DND-41 (cell line): ENCODE data around the gene RFX6.

ENCODE experiments used
- ATAC-seq: fragments of 200-7000 bp; cut with Tn5 transposase; 3 replicates; pipeline ENCODE4 v1.9.1; 2021; ENCODE audit warnings: low read depth; ENCODE audit not compliant: insufficient read depth
- DNase-seq: peaks from one replicate; pipeline ENCODE4 v3.0.0-alpha.2; 2020
- H2AFZ ChIP-seq: 2 replicates; pipeline ENCODE4 v1.6.0; 2012; ENCODE audit warnings: low read depth, low read length
- H3K27ac ChIP-seq: 2 replicates; pipeline ENCODE4 v1.5.1; 2012; ENCODE audit warnings: low read length, inconsistent platforms
- H3K27me3 ChIP-seq: fragments of 200-600 bp; sonication (generic); 2 replicates; pipeline ENCODE4 v1.6.0; 2012; ENCODE audit warnings: low read length, mild to moderate bottlenecking, inconsistent platforms; ENCODE audit not compliant: insufficient read depth, poor library complexity
- H3K36me3 ChIP-seq: 2 replicates; pipeline ENCODE4 v1.5.1; 2012; ENCODE audit warnings: low read length, inconsistent platforms; ENCODE audit not compliant: insufficient read depth
- H3K4me1 ChIP-seq: 2 replicates; pipeline ENCODE4 v1.5.1; 2012; ENCODE audit warnings: mild to moderate bottlenecking, low read length; ENCODE audit not compliant: insufficient read depth
- H3K4me2 ChIP-seq: 2 replicates; pipeline ENCODE4 v1.6.0; 2012; ENCODE audit warnings: mild to moderate bottlenecking, moderate library complexity, low read length, inconsistent platforms; ENCODE audit not compliant: insufficient read depth
- H3K4me3 ChIP-seq, 2 experiments: fragments of 200-600 bp in 1 of 2; shearing (Covaris generic) in 1 of 2; 2 replicates each; pipeline ENCODE4 v1.5.1; 2012 to 2016; ENCODE audit warnings: inconsistent platforms in 2 of 2, low read length in 2 of 2, mild to moderate bottlenecking in 2 of 2, low read depth in 1 of 2, moderate library complexity in 1 of 2
- H3K79me2 ChIP-seq: 2 replicates; pipeline ENCODE4 v1.6.0; 2012; ENCODE audit warnings: low read length, inconsistent platforms; ENCODE audit not compliant: insufficient read depth
- H3K9ac ChIP-seq: 2 replicates; pipeline ENCODE4 v1.6.0; 2012; ENCODE audit warnings: low read depth, mild to moderate bottlenecking, inconsistent platforms, low read length, moderate library complexity
- H3K9me3 ChIP-seq: 2 replicates; pipeline ENCODE4 v1.5.1; 2012; ENCODE audit warnings: low read length, moderate library complexity, mild to moderate bottlenecking, inconsistent platforms; ENCODE audit not compliant: insufficient read depth, severe bottlenecking
- H4K20me1 ChIP-seq: 2 replicates; pipeline ENCODE4 v1.6.0; 2012; ENCODE audit warnings: low read length; ENCODE audit not compliant: insufficient read depth
- CTCF ChIP-seq: IDR thresholded peaks from 2 replicates; pipeline ENCODE4 v1.5.1; 2012; ENCODE audit warnings: borderline replicate concordance, low read length, moderate library complexity, mild to moderate bottlenecking; ENCODE audit not compliant: poor library complexity, severe bottlenecking; ENCODE audit errors: extremely low read depth
- EZH2 ChIP-seq: IDR thresholded peaks from 3 replicates; pipeline ENCODE4 v1.6.1; 2012; ENCODE audit warnings: borderline replicate concordance, low read depth, mild to moderate bottlenecking, moderate library complexity, low read length, inconsistent platforms; ENCODE audit not compliant: severe bottlenecking

The RFX6 gene

GRCh38 chr6:116948533-116949304 is 71.7 kb downstream of the RFX6 start:
- TF ChIP-seq EZH2, result no peak
- TF ChIP-seq CTCF, result no peak
- Histone ChIP-seq H3K9me3 (no peaks in the 10 kb centered on the region), H3K36me3 (no peaks in the 10 kb centered on the region), H3K27me3 (peaks cover 10% of the 10 kb centered on the region), H3K27ac (no peak overlapping the region), H3K9ac (no peak overlapping the region), H2AFZ (no peak overlapping the region), H3K4me3 (no peak overlapping the region), H3K79me2 (no peaks in the 10 kb centered on the region), H3K4me2 (no peak overlapping the region), H3K4me1 (no peaks in the 10 kb centered on the region), H4K20me1 (no peaks in the 10 kb centered on the region)
- DNase-seq (no peak), ATAC-seq (no peak)

GRCh38 chr6:116949964-116950363 is 72.9 kb downstream of the RFX6 start:
- Histone ChIP-seq H3K4me1 (no peaks in the 10 kb centered on the region), H3K27ac (no peak overlapping the region), H3K4me2 (no peak overlapping the region), H4K20me1 (no peaks in the 10 kb centered on the region), H3K9ac (no peak overlapping the region), H3K79me2 (no peaks in the 10 kb centered on the region), H3K27me3 (peaks cover 10% of the 10 kb centered on the region), H3K4me3 (no peak overlapping the region), H3K9me3 (no peaks in the 10 kb centered on the region), H3K36me3 (no peaks in the 10 kb centered on the region), H2AFZ (no peak overlapping the region)
- ATAC-seq, result no peak
- no peak for DNase-seq
- TF ChIP-seq CTCF (no peak), EZH2 (no peak)

- Histone ChIP-seq H3K4me2 (no peak overlapping the region), H3K9ac (no peak overlapping the region), H3K27me3 (peaks cover 3% of the 10 kb centered on the region), H3K4me3 (no peak overlapping the region), H3K9me3 (no peaks in the 10 kb centered on the region), H3K36me3 (no peaks in the 10 kb centered on the region), H3K4me1 (no peaks in the 10 kb centered on the region), H2AFZ (no peak overlapping the region), H4K20me1 (no peaks in the 10 kb centered on the region), H3K27ac (no peak overlapping the region), H3K79me2 (no peaks in the 10 kb centered on the region)
- DNase-seq, result no peak
- ATAC-seq, result no peak
- no peak for TF ChIP-seq CTCF
- TF ChIP-seq EZH2, result no peak
Measured at GRCh38 chr6:116954335-116954734, 77.3 kb downstream of the RFX6 start.
